Activated CD8-positive, alpha-beta memory T cell treated with anti-CD3 and anti-CD28 coated beads, Interleukin-2, amount 10 ng/mL, durations not matched to agents 7 days and 5 days (primary cell): ENCODE results near the gene MAST4. TPM values are rescaled to one million over a fixed set of nuclear protein-coding genes. Genes with fewer than 3 reads are reported as not detected.
"Not testable (repeated sequence)": the region's sequence is repeated elsewhere in the genome, so short reads cannot be mapped to it uniquely, and the experiment has no call there.

Experiments
- ATAC-seq: fragments of 150-1000 bp; cut with Tn5 transposase; one replicate; pipeline ENCODE4 v1.10.0; 2021; ENCODE audit warnings: moderate library complexity
- CTCF ChIA-PET: fragments of 350-600 bp; sonication (Branson Sonifier 250); formaldehyde crosslinking; loops from one replicate; lab custom pipeline; 2021; ENCODE audit warnings: antibody characterized with exemption; lab: Charles Lee
- DNase-seq: peaks from one replicate; pipeline ENCODE4 v3.0.0-alpha.2; 2020
- H3K27ac Mint-ChIP-seq: one replicate; pipeline ENCODE4 v1.8.0; 2021; ENCODE audit warnings: mild to moderate bottlenecking, mixed read lengths
- H3K27me3 Mint-ChIP-seq: one replicate; pipeline ENCODE4 v1.8.0; 2021; ENCODE audit warnings: mixed read lengths
- H3K36me3 Mint-ChIP-seq: one replicate; pipeline ENCODE4 v1.8.0; 2021; ENCODE audit warnings: mild to moderate bottlenecking, mixed read lengths
- H3K4me1 Mint-ChIP-seq: one replicate; pipeline ENCODE4 v1.8.0; 2021; ENCODE audit warnings: mixed read lengths
- H3K4me3 Mint-ChIP-seq: one replicate; pipeline ENCODE4 v1.8.0; 2021; ENCODE audit warnings: mild to moderate bottlenecking, moderate library complexity, mixed read lengths
- H3K9me3 Mint-ChIP-seq: one replicate; pipeline ENCODE4 v1.8.0; 2022; ENCODE audit warnings: low read depth, mixed read lengths
- total RNA-seq, 2 experiments: library from RNA; stranded (reverse); gene quantifications; one replicate each; pipeline ENCODE4 v1.2.3, GENCODE V29; 2021

The MAST4 gene
- total RNA-seq, 2 experiments from 2014 or later: 21.6 to 25.2 TPM

DNA sequence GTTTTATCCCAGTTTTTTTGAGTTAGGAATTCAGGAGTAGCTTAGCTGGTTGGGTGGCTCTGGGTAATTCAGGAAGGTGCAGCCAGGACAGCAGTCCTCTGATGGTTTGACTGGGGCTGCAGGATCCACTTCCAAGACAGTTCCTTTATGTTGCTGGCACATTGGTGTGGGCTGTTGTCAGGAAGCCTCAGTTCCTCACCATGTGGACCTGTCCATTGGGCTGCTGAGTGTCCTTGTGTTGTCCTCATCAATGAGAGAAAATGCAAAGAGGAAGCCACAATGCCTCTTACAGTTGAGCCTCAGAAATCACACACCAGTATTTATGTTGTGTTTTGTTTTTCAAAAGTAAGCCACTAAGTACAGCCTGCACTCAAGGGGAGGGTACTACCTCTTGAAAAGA lies 140.9 kb downstream of the MAST4 start:
- DNase-seq (no peak), ATAC-seq (no peak)
- Mint-ChIP-seq H3K4me1 (no peaks in the 10 kb centered on the region), H3K27ac (no peak overlapping the region), H3K9me3 (no peaks in the 10 kb centered on the region), H3K36me3 (no peaks in the 10 kb centered on the region), H3K4me3 (no peak overlapping the region), H3K27me3 (peaks cover 27% of the 10 kb centered on the region)
- CTCF ChIA-PET: no interaction called here

DNA sequence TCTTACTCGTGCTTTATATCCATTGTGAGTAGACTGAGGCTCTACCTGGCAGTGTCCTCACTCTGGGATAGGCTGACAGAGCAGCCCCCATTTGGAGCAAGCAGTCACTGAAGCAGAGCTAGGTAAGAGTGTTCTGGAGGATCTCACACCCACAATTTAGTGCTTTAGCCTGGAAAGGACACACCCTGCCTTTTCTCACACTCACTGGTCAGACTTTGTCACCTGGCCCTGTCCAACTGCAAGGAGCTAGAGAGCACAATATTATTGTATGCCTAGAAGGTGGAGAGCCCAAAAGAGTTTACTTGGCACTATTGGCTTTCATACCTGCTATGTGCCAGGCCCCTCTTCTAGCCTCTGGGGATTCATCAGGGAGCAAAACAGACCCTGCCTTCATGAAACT lies 141.9 kb downstream of the MAST4 start:
- no peak for ATAC-seq
- Mint-ChIP-seq H3K4me3 (no peak overlapping the region), H3K27ac (no peak overlapping the region)

DNA sequence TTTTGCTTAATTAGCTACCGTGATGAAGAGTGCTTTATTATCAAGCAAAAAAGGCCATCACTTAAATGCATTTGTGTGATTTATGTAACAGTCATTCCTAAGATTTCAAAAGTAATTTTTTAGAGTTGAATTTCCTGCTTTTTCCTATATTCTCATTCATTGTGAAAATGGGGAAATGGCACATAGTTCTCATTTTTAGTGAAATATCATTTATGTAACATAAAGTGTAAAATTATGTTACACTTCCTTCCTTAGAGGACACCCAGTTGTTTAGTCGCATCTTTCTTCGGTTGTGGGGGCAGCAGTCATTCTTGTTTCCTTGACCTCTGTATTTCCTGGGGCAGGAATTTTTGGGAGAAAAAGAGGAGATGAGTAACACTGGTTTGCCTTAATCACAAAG lies 142.8 kb downstream of the MAST4 start:
- Mint-ChIP-seq H3K9me3 (no peaks in the 10 kb centered on the region), H3K36me3 (no peaks in the 10 kb centered on the region), H3K27ac (no peak overlapping the region), H3K4me3 (no peak overlapping the region), H3K27me3 (peaks cover 26% of the 10 kb centered on the region), H3K4me1 (peaks cover 6% of the 10 kb centered on the region)
- DNase-seq: no peak
- CTCF ChIA-PET: no interaction called here
- ATAC-seq: no peak

More for the DNA sequence above, 141.9 kb downstream of the MAST4 start:
- Mint-ChIP-seq H3K4me1 (peaks cover 6% of the 10 kb centered on the region), H3K9me3 (no peaks in the 10 kb centered on the region), H3K36me3 (no peaks in the 10 kb centered on the region), H3K27me3 (peaks cover 30% of the 10 kb centered on the region)
- no peak for DNase-seq
- CTCF ChIA-PET: no interaction called here

DNA sequence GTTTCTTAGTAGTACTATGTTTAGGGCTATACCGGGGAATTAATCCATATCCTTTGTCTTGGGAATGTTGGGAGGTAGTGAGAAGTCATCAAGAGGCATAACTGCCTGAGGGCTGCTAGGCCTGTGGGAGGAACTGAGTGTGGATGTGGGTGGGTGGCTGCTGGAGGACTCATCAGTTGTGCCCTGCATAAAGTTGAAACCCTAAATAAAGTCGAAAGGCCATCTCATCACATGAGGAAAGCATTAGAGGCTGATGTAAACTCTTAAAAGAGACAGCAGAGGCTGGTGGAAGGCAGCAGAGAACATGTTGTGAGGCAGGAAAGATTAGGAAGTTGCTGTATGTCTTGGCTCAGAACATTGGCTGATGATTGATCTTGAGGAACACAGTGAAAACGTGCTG lies 143.8 kb downstream of the MAST4 start:
- CTCF ChIA-PET: no interaction called here
- peaks cover 8% of the 10 kb centered on the region for H3K4me1 Mint-ChIP-seq
- ATAC-seq: no peak
- H3K27ac Mint-ChIP-seq: no peak overlapping the region
- DNase-seq: no peak
- no peaks in the 10 kb centered on the region for H3K9me3 Mint-ChIP-seq
- H3K27me3 Mint-ChIP-seq: peaks cover 22% of the 10 kb centered on the region
- no peaks in the 10 kb centered on the region for H3K36me3 Mint-ChIP-seq
- no peak overlapping the region for H3K4me3 Mint-ChIP-seq

DNA sequence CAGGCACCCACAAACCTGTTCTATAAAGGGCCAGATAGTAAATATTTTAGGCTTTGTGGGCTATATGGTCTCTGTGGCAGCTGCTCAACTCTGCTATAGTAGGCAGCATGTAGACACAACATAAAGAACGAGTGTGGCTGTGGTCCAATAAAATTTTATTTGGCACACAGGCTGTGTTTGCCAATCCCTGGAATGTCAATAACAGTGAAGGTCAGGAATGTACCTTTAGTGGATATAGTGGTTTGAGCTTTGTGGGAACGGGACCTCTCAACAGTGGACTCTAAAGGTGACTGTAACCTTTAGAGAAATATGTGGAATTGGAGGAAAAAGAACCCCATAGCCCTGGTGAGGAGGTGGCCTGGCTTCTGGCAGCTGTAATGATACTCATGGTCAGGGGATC lies 145.2 kb downstream of the MAST4 start:
- H3K27ac Mint-ChIP-seq: no peak overlapping the region
- peaks cover 23% of the 10 kb centered on the region for H3K27me3 Mint-ChIP-seq
- H3K4me3 Mint-ChIP-seq: no peak overlapping the region
- H3K36me3 Mint-ChIP-seq: no peaks in the 10 kb centered on the region
- no peaks in the 10 kb centered on the region for H3K9me3 Mint-ChIP-seq
- CTCF ChIA-PET: interaction anchor here (0.8 to 1.5 kb wide), 2 partner anchors 102 to 435 kb away, joined by 3 to 5 read pairs; no protein-coding TSS in a partner anchor
- no peak for DNase-seq
- peaks cover 8% of the 10 kb centered on the region for H3K4me1 Mint-ChIP-seq
- ATAC-seq: no peak

DNA sequence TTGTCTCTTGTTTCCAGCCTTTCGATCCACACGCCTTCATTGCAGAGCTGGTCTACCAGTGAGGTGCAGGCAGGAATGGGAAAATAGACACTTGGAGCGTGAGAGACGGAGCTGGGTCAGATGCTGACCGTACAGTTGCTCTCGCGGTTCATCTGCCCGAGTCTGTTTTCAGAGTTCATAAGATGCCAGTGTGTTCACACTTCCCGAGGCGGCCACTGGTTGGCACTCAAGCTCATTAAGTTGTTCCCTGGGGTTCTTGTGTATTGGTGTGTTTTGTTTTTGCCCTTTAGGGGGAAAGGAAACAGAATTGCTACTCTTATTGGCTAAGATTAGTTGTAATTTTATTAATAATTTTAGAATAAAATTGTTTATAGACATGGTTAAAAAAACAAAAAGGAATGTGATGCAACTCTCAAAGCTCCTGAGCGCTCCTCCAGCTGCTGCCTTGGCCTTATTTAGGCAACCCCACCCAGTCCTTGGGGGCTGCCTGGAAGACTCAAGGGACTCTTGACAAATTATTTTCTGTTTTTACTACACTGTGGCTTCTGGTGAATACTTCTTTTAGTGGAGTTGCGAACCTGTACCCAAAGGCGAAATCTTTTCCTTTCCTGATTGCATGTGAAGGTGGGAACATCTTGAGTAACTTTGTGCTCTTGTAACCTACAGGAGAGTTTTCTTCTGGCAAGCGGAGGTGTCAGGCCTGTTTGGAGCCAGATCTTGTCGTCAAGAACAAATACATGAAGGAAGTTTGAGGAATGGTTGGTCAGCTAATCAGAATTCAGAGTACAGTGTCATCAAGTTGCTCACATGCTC lies 146.1 kb downstream of the MAST4 start:
- no peaks in the 10 kb centered on the region for H3K36me3 Mint-ChIP-seq

DNA sequence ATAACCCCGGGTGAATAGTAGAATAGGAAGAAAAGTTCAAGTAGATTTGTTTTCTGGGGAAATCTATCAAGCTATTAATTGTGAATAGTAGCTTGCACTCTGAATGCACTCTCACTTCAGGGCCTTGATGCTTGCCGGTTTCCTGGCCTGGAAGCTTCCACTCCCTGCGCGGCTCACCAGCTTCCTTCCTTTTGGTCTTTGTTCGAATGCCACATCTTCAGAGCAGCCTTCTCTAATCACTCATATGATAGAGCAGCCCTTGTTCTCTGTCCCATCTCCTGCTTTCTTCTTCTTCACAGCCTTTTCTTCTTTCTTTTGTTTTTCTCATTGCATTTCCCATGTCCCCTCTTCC lies 146.7 kb downstream of the MAST4 start:
- H3K4me1 Mint-ChIP-seq: peaks cover 8% of the 10 kb centered on the region
- H3K27ac Mint-ChIP-seq: no peak overlapping the region
- no peaks in the 10 kb centered on the region for H3K36me3 Mint-ChIP-seq
- DNase-seq (no peak), ATAC-seq (no peak)
- H3K4me3 Mint-ChIP-seq: no peak overlapping the region
- peaks cover 15% of the 10 kb centered on the region for H3K27me3 Mint-ChIP-seq
- H3K9me3 Mint-ChIP-seq: no peaks in the 10 kb centered on the region
- CTCF ChIA-PET: interaction anchor here (1.3 to 1.5 kb wide), 2 partner anchors 14 to 436 kb away, joined by 4 to 5 read pairs; no protein-coding TSS in a partner anchor

More for the DNA sequence above, 146.1 kb downstream of the MAST4 start:
- no peak for ATAC-seq
- Mint-ChIP-seq H3K27me3 (peaks cover 20% of the 10 kb centered on the region), H3K9me3 (no peaks in the 10 kb centered on the region), H3K27ac (no peak overlapping the region), H3K4me3 (no peak overlapping the region), H3K4me1 (peaks cover 8% of the 10 kb centered on the region)
- CTCF ChIA-PET: interaction anchor here (0.6 to 1.5 kb wide), 6 partner anchors 14 to 435 kb away, joined by 3 to 5 read pairs (median 4); no protein-coding TSS in a partner anchor
- DNase-seq: no peak

DNA sequence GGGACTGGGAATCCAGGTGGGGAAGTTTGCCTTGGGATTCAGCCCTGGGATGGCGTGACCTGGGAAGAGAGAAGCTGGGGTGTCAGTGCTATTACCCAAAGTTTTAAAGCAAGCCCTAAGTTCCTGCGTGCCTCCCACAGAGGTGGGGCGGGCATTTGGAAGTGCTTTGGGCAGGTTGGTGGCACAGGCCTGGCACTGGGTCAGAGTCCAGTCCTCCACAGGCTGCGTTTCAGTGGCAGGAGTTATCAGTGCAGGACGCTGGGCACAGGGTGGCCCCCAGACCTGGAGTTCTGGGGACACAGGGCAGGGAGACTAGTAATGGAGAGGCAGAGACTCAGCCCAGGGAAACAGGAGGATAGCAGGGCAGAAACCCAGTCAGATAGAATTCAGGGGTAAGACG lies 147.2 kb downstream of the MAST4 start:
- H3K27ac Mint-ChIP-seq: no peak overlapping the region
- DNase-seq (no peak), ATAC-seq (no peak)
- no peak overlapping the region for H3K4me3 Mint-ChIP-seq
- CTCF ChIA-PET: no interaction called here
- peaks cover 8% of the 10 kb centered on the region for H3K4me1 Mint-ChIP-seq
- peaks cover 15% of the 10 kb centered on the region for H3K27me3 Mint-ChIP-seq
- no peaks in the 10 kb centered on the region for H3K9me3 Mint-ChIP-seq
- H3K36me3 Mint-ChIP-seq: no peaks in the 10 kb centered on the region

DNA sequence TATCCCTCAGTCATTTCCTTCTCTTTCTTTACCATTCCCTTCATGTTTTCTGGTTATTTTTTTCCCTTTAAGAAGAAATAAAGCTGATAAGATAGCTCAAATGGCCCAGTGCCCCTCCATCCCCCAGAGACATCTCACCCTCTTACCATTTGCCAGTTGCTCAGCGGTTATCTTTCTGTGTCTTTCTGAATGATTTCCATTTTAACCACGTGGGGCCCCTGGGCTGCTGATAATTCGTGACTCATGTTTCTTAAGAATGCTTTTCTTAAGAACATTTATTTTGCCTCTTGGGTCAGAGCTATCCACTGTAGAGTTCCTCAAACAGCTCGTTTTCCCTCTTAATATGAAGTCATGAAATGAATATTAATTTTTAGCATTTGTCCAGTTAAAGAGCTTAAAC lies 147.8 kb downstream of the MAST4 start:
- no peaks in the 10 kb centered on the region for H3K36me3 Mint-ChIP-seq
- ATAC-seq: no peak
- no peaks in the 10 kb centered on the region for H3K9me3 Mint-ChIP-seq
- H3K27me3 Mint-ChIP-seq: peaks cover 19% of the 10 kb centered on the region
- H3K4me3 Mint-ChIP-seq: no peak overlapping the region
- no peak overlapping the region for H3K27ac Mint-ChIP-seq
- peaks cover 8% of the 10 kb centered on the region for H3K4me1 Mint-ChIP-seq
- DNase-seq: no peak
- CTCF ChIA-PET: interaction anchor here (1.4 kb wide), 1 partner anchor 431 kb away, joined by 3 read pairs; no protein-coding TSS in a partner anchor

DNA sequence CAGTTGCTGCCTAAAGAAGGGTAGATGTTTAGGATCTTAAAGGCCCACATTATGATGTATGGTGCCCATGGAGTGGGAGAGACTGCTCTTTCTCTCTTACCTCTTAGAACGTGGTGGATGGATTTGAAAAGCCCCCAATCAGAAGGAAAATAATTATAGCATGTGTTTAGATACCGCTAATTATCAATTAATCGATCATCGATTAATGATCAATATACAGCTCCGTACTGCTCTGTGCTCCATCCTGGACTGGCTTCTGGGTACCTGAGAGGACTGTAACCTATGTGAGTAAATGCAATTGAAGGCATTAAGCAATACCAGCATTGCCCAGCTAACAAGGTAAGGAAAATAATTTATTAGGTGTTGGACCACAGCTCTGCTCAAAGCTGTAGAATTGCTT lies 149.1 kb downstream of the MAST4 start:
- CTCF ChIA-PET: no interaction called here
- DNase-seq (no peak), ATAC-seq (no peak)
- Mint-ChIP-seq H3K4me3 (no peak overlapping the region), H3K27ac (no peak overlapping the region), H3K4me1 (peaks cover 8% of the 10 kb centered on the region), H3K36me3 (no peaks in the 10 kb centered on the region), H3K9me3 (no peaks in the 10 kb centered on the region), H3K27me3 (peaks cover 10% of the 10 kb centered on the region)

DNA sequence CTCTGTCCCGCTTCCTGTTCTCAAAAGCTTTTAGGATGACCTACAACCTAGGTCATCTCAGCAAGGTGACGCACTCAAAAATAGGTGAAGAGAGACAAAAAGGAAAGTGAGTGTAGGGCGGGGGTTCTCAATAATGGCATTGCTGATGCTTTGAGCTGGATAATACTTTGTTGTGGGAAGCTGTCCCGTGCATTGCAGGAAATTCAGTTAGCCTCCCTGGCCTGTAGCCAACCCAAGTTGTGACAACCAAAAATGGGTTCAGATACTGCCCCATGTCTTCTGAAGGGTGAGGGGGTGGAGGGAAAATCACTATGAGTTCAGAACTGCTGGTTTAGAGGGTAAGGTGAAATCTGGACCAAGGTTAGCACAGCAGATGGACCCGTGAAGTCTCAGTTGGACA lies 151.4 kb downstream of the MAST4 start:
- H3K4me3 Mint-ChIP-seq: no peak overlapping the region
- H3K27ac Mint-ChIP-seq: no peak overlapping the region
- H3K4me1 Mint-ChIP-seq: peaks cover 7% of the 10 kb centered on the region
- H3K36me3 Mint-ChIP-seq: no peaks in the 10 kb centered on the region
- no peak for DNase-seq
- H3K27me3 Mint-ChIP-seq: peaks cover 9% of the 10 kb centered on the region
- no peak for ATAC-seq
- CTCF ChIA-PET: no interaction called here
- no peaks in the 10 kb centered on the region for H3K9me3 Mint-ChIP-seq

DNA sequence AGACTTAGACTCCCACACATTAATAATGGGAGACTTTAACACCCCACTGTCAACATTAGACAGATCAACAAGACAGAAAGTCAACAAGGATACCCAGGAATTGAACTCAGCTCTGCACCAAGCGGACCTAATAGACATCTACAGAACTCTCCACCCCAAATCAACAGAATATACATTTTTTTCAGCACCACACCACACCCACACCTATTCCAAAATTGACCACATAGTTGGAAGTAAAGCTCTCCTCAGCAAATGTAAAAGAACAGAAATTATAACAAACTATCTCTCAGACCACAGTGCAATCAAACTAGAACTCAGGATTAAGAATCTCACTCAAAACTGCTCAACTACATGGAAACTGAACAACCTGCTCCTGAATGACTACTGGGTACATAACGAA lies 156.5 kb downstream of the MAST4 start:
- H3K27me3 Mint-ChIP-seq: peaks cover 34% of the 10 kb centered on the region
- DNase-seq, H3K4me1 Mint-ChIP-seq, H3K27ac Mint-ChIP-seq, ATAC-seq, H3K36me3 Mint-ChIP-seq, H3K4me3 Mint-ChIP-seq, CTCF ChIA-PET, H3K9me3 Mint-ChIP-seq: not testable (repeated sequence)

DNA sequence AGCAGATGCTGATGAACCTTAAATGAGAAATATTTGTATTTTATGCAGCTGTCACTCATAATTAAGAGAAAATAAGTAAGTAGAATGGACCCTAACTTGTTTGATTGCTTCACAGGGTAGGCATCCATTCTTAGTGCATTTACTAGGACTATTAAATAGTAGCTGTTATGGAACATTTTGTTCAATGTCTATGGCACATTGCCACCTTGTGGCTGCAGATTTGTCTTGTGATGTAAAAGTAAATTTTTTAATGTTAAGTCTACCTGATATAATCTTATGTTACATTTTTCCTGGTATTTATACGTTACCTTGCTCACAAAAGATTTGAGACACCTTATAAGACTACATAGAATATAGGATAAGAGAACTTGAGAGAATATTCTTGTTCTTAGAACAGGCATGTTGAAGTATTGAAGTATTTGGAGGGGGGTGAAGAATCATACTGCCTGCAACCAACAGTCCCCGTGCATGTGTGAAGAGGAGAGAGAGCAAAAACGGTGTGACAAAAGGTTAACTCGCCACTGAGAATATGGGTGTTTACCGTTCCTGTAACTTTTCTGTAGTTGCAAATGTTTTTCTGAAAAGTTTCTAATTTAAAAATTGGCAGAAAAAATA lies 161.1 kb downstream of the MAST4 start:
- Mint-ChIP-seq H3K9me3 (no peaks in the 10 kb centered on the region), H3K27me3 (peaks cover 47% of the 10 kb centered on the region), H3K4me3 (no peak overlapping the region), H3K4me1 (no peaks in the 10 kb centered on the region), H3K27ac (no peak overlapping the region), H3K36me3 (no peaks in the 10 kb centered on the region)
- ATAC-seq (no peak), DNase-seq (peak; percentile 57)
- CTCF ChIA-PET: interaction anchor here (0.8 to 2.7 kb wide), 6 partner anchors 9 to 450 kb away, joined by 3 to 32 read pairs (median 4); no protein-coding TSS in a partner anchor
